HepG2 (cell line): ENCODE results near the gene SMARCD1. TPM values are rescaled to one million over a fixed set of nuclear protein-coding genes. Genes with fewer than 3 reads are reported as not detected.

Source experiments
- IRF2 ChIP-seq: IDR thresholded peaks from 2 replicates; pipeline ENCODE4 v1.6.1; 2018; ENCODE audit warnings: missing genetic modification reagents, missing compliant biosample characterization
- KLF16 ChIP-seq, 2 experiments: sonication (generic) in 1 of 2; formaldehyde crosslinking in 1 of 2; IDR thresholded peaks; 2 replicates each; pipeline versions ENCODE4 v1.6.1 to v1.8.0; 2016 to 2023; ENCODE audit warnings: missing genetic modification reagents in 2 of 2, missing compliant biosample characterization in 1 of 2
- NFE2L1 ChIP-seq: sonication (generic); formaldehyde crosslinking; IDR thresholded peaks from 2 replicates; pipeline ENCODE4 v1.4.0; 2020; ENCODE audit warnings: missing genetic modification reagents, mild to moderate bottlenecking, borderline replicate concordance
- SOX6 ChIP-seq, 2 experiments: fragments of 450-650 bp in 1 of 2; sonication (generic) in 1 of 2; formaldehyde crosslinking in 1 of 2; IDR thresholded peaks; 2 replicates each; pipeline versions ENCODE4 v1.4.0 to v1.6.1; 2017 to 2020; ENCODE audit warnings: antibody characterized with exemption in 1 of 2, mild to moderate bottlenecking in 1 of 2, missing genetic modification reagents in 1 of 2
- STAT5B ChIP-seq: sonication (generic); formaldehyde crosslinking; IDR thresholded peaks from 2 replicates; pipeline ENCODE4 v1.4.0; 2020; ENCODE audit warnings: missing genetic modification reagents
- ZBTB8A ChIP-seq: sonication (generic); formaldehyde crosslinking; IDR thresholded peaks from 2 replicates; pipeline ENCODE4 v1.4.0; 2020; ENCODE audit warnings: mild to moderate bottlenecking, low read depth, missing genetic modification reagents, borderline replicate concordance
- ZNF557 ChIP-seq: sonication (generic); formaldehyde crosslinking; IDR thresholded peaks from 2 replicates; pipeline ENCODE4 v1.4.0; 2020; ENCODE audit warnings: missing genetic modification reagents
- ZNF660 ChIP-seq: sonication (generic); formaldehyde crosslinking; IDR thresholded peaks from 2 replicates; pipeline ENCODE4 v1.5.1; 2020; ENCODE audit warnings: mild to moderate bottlenecking, low read depth, missing genetic modification reagents, borderline replicate concordance
- ZNF7 ChIP-seq: IDR thresholded peaks from 2 replicates; pipeline ENCODE4 v1.6.1; 2016; ENCODE audit warnings: missing biosample characterization, missing genetic modification reagents
- ZNF737 ChIP-seq: sonication (generic); formaldehyde crosslinking; IDR thresholded peaks from 2 replicates; pipeline ENCODE4 v1.5.0; 2020; ENCODE audit warnings: missing genetic modification reagents, mild to moderate bottlenecking, borderline replicate concordance
- ZNF879 ChIP-seq: sonication (generic); formaldehyde crosslinking; IDR thresholded peaks from 2 replicates; pipeline ENCODE4 v1.8.1; 2023; ENCODE audit warnings: missing genetic modification reagents
- polyA plus RNA-seq, 8 experiments: library from polyadenylated mRNA; depleted of rRNA in 3 of 8; stranded (reverse) in 7 of 8; unstranded in 1 of 8; fragments of >200 nt; fragmentation: Illumina TruSeq in 4 of 8; extraction: Trizol in 4 of 8; gene quantifications; 2 replicates each; pipeline versions ENCODE4 v1.2.1 to v1.2.3, GENCODE V29; 2011 to 2016; ENCODE audit warnings: low read depth in 4 of 8, missing spikeins in 1 of 8, mixed read lengths in 1 of 8; ENCODE audit not compliant: insufficient read depth in 1 of 8
- total RNA-seq, 5 experiments: library from RNA; depleted of rRNA; stranded (reverse); fragments of >200 nt; fragmentation: Illumina TruSeq; extraction: Trizol; gene quantifications; 2 replicates each; pipeline ENCODE4 v1.2.3, GENCODE V29; 2016; ENCODE audit warnings: low read depth in 1 of 5
- TF ChIP-seq, protein P1 (sequence below): sonication (generic); formaldehyde crosslinking; IDR thresholded peaks from 2 replicates; pipeline ENCODE4 v1.4.0; 2020; ENCODE audit warnings: missing genetic modification reagents, borderline replicate concordance
- TF ChIP-seq, protein P2 (sequence below): sonication (generic); formaldehyde crosslinking; IDR thresholded peaks from 2 replicates; pipeline ENCODE4 v1.4.0; 2020; ENCODE audit warnings: missing genetic modification reagents
- TF ChIP-seq, protein P3 (sequence below): sonication (generic); formaldehyde crosslinking; IDR thresholded peaks from 2 replicates; pipeline ENCODE4 v1.4.0; 2020; ENCODE audit warnings: mild to moderate bottlenecking, missing genetic modification reagents, borderline replicate concordance
- TF ChIP-seq, protein P4 (sequence below): sonication (generic); formaldehyde crosslinking; conservative IDR thresholded peaks from 2 replicates; pipeline ENCODE4 v1.4.0; 2020; ENCODE audit warnings: mild to moderate bottlenecking, missing genetic modification reagents, moderate library complexity

Gene SMARCD1
- total and polyA plus RNA-seq, 2 of the 13 experiments (the other 11 are each of a cell fraction or from before 2014, with no cell fraction given), result 51.7 to 54.6 TPM

DNA sequence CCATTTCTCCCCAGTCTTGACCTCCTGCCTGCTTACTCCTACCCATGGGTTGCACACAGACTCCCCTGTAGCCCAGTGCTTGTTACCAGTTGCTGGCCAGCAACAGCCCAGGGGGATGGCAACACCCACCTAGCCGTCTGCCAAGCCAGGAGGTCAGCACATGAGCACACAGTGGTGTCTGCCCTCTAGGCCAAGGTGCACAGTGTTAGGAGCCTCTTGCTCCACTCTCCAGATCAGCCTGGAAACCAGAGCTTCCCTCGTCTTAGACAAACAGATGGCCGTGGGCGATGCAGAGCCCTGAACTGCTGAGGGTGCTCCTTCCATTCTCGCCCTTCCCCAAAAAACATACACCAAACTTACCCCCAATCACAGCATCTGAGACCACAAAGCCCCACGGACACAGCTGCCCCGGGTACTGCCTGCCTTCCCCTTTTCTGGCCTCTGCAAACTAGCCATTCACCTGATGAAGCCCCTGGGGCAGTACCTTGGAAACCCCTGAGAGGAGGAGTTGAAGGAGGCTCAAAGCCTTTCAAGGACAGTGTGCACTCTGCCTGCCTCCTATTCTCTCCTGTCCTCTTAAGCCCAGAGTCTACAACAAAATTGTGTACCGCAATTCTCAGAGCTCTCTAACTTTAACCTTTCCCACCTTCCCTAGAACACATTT is 17.6 kb downstream of the SMARCD1 start (continued):
- TF ChIP-seq, protein P1, sequence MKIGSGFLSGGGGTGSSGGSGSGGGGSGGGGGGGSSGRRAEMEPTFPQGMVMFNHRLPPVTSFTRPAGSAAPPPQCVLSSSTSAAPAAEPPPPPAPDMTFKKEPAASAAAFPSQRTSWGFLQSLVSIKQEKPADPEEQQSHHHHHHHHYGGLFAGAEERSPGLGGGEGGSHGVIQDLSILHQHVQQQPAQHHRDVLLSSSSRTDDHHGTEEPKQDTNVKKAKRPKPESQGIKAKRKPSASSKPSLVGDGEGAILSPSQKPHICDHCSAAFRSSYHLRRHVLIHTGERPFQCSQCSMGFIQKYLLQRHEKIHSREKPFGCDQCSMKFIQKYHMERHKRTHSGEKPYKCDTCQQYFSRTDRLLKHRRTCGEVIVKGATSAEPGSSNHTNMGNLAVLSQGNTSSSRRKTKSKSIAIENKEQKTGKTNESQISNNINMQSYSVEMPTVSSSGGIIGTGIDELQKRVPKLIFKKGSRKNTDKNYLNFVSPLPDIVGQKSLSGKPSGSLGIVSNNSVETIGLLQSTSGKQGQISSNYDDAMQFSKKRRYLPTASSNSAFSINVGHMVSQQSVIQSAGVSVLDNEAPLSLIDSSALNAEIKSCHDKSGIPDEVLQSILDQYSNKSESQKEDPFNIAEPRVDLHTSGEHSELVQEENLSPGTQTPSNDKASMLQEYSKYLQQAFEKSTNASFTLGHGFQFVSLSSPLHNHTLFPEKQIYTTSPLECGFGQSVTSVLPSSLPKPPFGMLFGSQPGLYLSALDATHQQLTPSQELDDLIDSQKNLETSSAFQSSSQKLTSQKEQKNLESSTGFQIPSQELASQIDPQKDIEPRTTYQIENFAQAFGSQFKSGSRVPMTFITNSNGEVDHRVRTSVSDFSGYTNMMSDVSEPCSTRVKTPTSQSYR (CRISPR knock-in tag), result no peak
- TF ChIP-seq IRF2 (CRISPR knock-in tag) (0 out of 2 replicates have a peak, but pooled peaks have one; percentile 26), ZNF660 (CRISPR knock-in tag) (no peak), SOX6 (IDR thresholded peaks at IDR 0.05) (no peak), SOX6 (CRISPR knock-in tag; IDR thresholded peaks at IDR 0.05) (peak; percentile 48; the same call in 1 of the 2 replicates), ZNF737 (CRISPR knock-in tag) (no peak), STAT5B (CRISPR knock-in tag) (no peak), NFE2L1 (CRISPR knock-in tag) (no peak), ZNF557 (no peak), ZNF7 (no peak), ZNF879 (CRISPR knock-in tag) (0 out of 2 replicates have a peak, but pooled peaks have one; percentile 51), KLF16 (CRISPR knock-in tag; IDR thresholded peaks at IDR 0.05) (peak in 1 of 2 experiments; percentile 35; a peak in 1 of 4 replicates), ZBTB8A (CRISPR knock-in tag) (no peak)
- TF ChIP-seq, protein P2, sequence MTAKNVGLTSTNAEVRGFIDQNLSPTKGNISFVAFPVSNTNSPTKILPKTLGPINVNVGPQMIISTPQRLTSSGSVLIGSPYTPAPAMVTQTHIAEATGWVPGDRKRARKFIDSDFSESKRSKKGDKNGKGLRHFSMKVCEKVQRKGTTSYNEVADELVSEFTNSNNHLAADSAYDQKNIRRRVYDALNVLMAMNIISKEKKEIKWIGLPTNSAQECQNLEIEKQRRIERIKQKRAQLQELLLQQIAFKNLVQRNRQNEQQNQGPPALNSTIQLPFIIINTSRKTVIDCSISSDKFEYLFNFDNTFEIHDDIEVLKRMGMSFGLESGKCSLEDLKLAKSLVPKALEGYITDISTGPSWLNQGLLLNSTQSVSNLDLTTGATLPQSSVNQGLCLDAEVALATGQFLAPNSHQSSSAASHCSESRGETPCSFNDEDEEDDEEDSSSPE (CRISPR knock-in tag), result 0 out of 2 replicates have a peak, but pooled peaks have one; percentile 33
- TF ChIP-seq, protein P3, sequence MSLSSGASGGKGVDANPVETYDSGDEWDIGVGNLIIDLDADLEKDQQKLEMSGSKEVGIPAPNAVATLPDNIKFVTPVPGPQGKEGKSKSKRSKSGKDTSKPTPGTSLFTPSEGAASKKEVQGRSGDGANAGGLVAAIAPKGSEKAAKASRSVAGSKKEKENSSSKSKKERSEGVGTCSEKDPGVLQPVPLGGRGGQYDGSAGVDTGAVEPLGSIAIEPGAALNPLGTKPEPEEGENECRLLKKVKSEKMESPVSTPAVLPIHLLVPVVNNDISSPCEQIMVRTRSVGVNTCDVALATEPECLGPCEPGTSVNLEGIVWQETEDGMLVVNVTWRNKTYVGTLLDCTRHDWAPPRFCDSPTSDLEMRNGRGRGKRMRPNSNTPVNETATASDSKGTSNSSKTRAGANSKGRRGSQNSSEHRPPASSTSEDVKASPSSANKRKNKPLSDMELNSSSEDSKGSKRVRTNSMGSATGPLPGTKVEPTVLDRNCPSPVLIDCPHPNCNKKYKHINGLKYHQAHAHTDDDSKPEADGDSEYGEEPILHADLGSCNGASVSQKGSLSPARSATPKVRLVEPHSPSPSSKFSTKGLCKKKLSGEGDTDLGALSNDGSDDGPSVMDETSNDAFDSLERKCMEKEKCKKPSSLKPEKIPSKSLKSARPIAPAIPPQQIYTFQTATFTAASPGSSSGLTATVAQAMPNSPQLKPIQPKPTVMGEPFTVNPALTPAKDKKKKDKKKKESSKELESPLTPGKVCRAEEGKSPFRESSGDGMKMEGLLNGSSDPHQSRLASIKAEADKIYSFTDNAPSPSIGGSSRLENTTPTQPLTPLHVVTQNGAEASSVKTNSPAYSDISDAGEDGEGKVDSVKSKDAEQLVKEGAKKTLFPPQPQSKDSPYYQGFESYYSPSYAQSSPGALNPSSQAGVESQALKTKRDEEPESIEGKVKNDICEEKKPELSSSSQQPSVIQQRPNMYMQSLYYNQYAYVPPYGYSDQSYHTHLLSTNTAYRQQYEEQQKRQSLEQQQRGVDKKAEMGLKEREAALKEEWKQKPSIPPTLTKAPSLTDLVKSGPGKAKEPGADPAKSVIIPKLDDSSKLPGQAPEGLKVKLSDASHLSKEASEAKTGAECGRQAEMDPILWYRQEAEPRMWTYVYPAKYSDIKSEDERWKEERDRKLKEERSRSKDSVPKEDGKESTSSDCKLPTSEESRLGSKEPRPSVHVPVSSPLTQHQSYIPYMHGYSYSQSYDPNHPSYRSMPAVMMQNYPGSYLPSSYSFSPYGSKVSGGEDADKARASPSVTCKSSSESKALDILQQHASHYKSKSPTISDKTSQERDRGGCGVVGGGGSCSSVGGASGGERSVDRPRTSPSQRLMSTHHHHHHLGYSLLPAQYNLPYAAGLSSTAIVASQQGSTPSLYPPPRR (CRISPR knock-in tag), result 0 out of 2 replicates have a peak, but pooled peaks have one; percentile 32
- TF ChIP-seq, protein P4, sequence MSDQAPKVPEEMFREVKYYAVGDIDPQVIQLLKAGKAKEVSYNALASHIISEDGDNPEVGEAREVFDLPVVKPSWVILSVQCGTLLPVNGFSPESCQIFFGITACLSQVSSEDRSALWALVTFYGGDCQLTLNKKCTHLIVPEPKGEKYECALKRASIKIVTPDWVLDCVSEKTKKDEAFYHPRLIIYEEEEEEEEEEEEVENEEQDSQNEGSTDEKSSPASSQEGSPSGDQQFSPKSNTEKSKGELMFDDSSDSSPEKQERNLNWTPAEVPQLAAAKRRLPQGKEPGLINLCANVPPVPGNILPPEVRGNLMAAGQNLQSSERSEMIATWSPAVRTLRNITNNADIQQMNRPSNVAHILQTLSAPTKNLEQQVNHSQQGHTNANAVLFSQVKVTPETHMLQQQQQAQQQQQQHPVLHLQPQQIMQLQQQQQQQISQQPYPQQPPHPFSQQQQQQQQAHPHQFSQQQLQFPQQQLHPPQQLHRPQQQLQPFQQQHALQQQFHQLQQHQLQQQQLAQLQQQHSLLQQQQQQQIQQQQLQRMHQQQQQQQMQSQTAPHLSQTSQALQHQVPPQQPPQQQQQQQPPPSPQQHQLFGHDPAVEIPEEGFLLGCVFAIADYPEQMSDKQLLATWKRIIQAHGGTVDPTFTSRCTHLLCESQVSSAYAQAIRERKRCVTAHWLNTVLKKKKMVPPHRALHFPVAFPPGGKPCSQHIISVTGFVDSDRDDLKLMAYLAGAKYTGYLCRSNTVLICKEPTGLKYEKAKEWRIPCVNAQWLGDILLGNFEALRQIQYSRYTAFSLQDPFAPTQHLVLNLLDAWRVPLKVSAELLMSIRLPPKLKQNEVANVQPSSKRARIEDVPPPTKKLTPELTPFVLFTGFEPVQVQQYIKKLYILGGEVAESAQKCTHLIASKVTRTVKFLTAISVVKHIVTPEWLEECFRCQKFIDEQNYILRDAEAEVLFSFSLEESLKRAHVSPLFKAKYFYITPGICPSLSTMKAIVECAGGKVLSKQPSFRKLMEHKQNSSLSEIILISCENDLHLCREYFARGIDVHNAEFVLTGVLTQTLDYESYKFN (CRISPR knock-in tag), result peak; percentile 71
